Amniotic epithelial cell (primary cell): Measurements from ENCODE around the gene NKX6-1.

ENCODE experiments used
- DNase-seq: peaks from one replicate; pipeline ENCODE4 v3.0.0-alpha.2; 2010; ENCODE audit warnings: low read depth

NKX6-1 gene

GRCh38 chr4:84498203-84498934, 723 bp downstream of the NKX6-1 start:
- DNase-seq: no peak

- DNase-seq: no peak
Observed at GRCh38 chr4:84497504-84498202, 1.4 kb downstream of the NKX6-1 start.

- DNase-seq: no peak
Observed at GRCh38 chr4:84496706-84497503, 2.2 kb downstream of the NKX6-1 start.

GRCh38 chr4:84496331-84496705, 2.8 kb downstream of the NKX6-1 start:
- no peak for DNase-seq

GRCh38 chr4:84495794-84496261, 3.3 kb downstream of the NKX6-1 start:
- DNase-seq: no peak

GRCh38 chr4:84495118-84495793, 3.8 kb downstream of the NKX6-1 start:
- no peak for DNase-seq

- no peak for DNase-seq
Observed at GRCh38 chr4:84494531-84494930, 4.6 kb downstream of the NKX6-1 start.

GRCh38 chr4:84494076-84494475, 5.0 kb downstream of the NKX6-1 start:
- DNase-seq: no peak

GRCh38 chr4:84493092-84493850, 5.8 kb downstream of the NKX6-1 start:
- DNase-seq: no peak

GRCh38 chr4:84492737-84493091, 6.4 kb downstream of the NKX6-1 start:
- DNase-seq: no peak

GRCh38 chr4:84492290-84492689, 6.8 kb downstream of the NKX6-1 start:
- DNase-seq: no peak

- no peak for DNase-seq
Observed at GRCh38 chr4:84491481-84491880, 7.6 kb downstream of the NKX6-1 start.

GRCh38 chr4:84490663-84491062, 8.4 kb downstream of the NKX6-1 start:
- no peak for DNase-seq

GRCh38 chr4:84484236-84484635, 14.9 kb downstream of the NKX6-1 start:
- DNase-seq: no peak

- no peak for DNase-seq
Observed at GRCh38 chr4:84483688-84484087, 15.4 kb downstream of the NKX6-1 start.

GRCh38 chr4:84482564-84483563, 16.2 kb downstream of the NKX6-1 start:
- DNase-seq: no peak

GRCh38 chr4:84481860-84482245, 17.2 kb downstream of the NKX6-1 start:
- no peak for DNase-seq

GRCh38 chr4:84481077-84481859, 17.8 kb downstream of the NKX6-1 start:
- no peak for DNase-seq

- DNase-seq: no peak
Observed at GRCh38 chr4:84480082-84480481, 19.0 kb downstream of the NKX6-1 start.

GRCh38 chr4:84479663-84480062, 19.4 kb downstream of the NKX6-1 start:
- DNase-seq: no peak
